H9 (cell line): ENCODE measurements around the gene ANKS3. TPM values are rescaled to one million over a fixed set of nuclear protein-coding genes. Genes with fewer than 3 reads are reported as not detected.

Experiments
- DNase-seq: peaks from one replicate; pipeline ENCODE4 v3.0.0-alpha.2; 2017
- H2AFZ ChIP-seq: one replicate; pipeline ENCODE4 v1.6.1; 2013; ENCODE audit warnings: mild to moderate bottlenecking, low read length, control low read depth, moderate library complexity
- H2AK5ac ChIP-seq: 2 replicates; pipeline ENCODE4 v1.6.1; 2013; ENCODE audit warnings: low read length, control low read depth, mixed read lengths; ENCODE audit not compliant: insufficient read length
- H2BK120ac ChIP-seq: one replicate; pipeline ENCODE4 v1.6.1; 2013; ENCODE audit warnings: low read depth, mild to moderate bottlenecking, low read length, control low read depth, inconsistent platforms; ENCODE audit not compliant: poor library complexity, severe bottlenecking
- H2BK12ac ChIP-seq: 2 replicates; pipeline ENCODE4 v1.6.1; 2013; ENCODE audit warnings: low read length, control low read depth, mixed read lengths, low read depth; ENCODE audit not compliant: insufficient read length
- H2BK15ac ChIP-seq: 2 replicates; pipeline ENCODE4 v1.6.1; 2013; ENCODE audit warnings: low read depth, low read length, control low read depth
- H2BK20ac ChIP-seq: one replicate; pipeline ENCODE4 v1.6.1; 2013; ENCODE audit warnings: low read depth, mild to moderate bottlenecking, low read length, control low read depth, inconsistent platforms; ENCODE audit not compliant: poor library complexity, severe bottlenecking
- H2BK5ac ChIP-seq: 2 replicates; pipeline ENCODE4 v1.6.1; 2013; ENCODE audit warnings: low read length, control low read depth, mixed read lengths; ENCODE audit not compliant: insufficient read length
- H3K14ac ChIP-seq: 2 replicates; pipeline ENCODE4 v1.6.1; 2013; ENCODE audit warnings: low read length, control low read depth; ENCODE audit not compliant: insufficient read depth
- H3K18ac ChIP-seq: 2 replicates; pipeline ENCODE4 v1.6.1; 2013; ENCODE audit warnings: low read depth, mild to moderate bottlenecking, mixed read lengths, low read length, control low read depth; ENCODE audit not compliant: insufficient read length
- H3K23ac ChIP-seq: 2 replicates; pipeline ENCODE4 v1.6.1; 2013; ENCODE audit warnings: low read length, control low read depth, mixed read lengths, low read depth; ENCODE audit not compliant: insufficient read length
- H3K23me2 ChIP-seq: 2 replicates; pipeline ENCODE4 v1.6.1; 2013; ENCODE audit warnings: low read depth, mild to moderate bottlenecking, mixed read lengths, low read length, control low read depth; ENCODE audit not compliant: insufficient read length, poor library complexity, severe bottlenecking
- H3K27ac ChIP-seq: 2 replicates; pipeline ENCODE4 v1.5.1; 2013; ENCODE audit warnings: low read length, control low read depth, mixed read lengths, low read depth; ENCODE audit not compliant: insufficient read length
- H3K27me3 ChIP-seq: 2 replicates; pipeline ENCODE4 v1.6.1; 2013; ENCODE audit warnings: low read length, control low read depth, inconsistent platforms; ENCODE audit not compliant: insufficient read depth
- H3K4ac ChIP-seq: 2 replicates; pipeline ENCODE4 v1.6.1; 2013; ENCODE audit warnings: low read depth, mild to moderate bottlenecking, control low read depth, inconsistent platforms, low read length, moderate library complexity
- H3K4me1 ChIP-seq: 2 replicates; pipeline ENCODE4 v1.6.1; 2013; ENCODE audit warnings: low read length, control low read depth, inconsistent platforms; ENCODE audit not compliant: insufficient read depth
- H3K4me2 ChIP-seq: 2 replicates; pipeline ENCODE4 v1.6.1; 2013; ENCODE audit warnings: low read length, control low read depth, mixed read lengths; ENCODE audit not compliant: insufficient read length, insufficient read depth
- H3K56ac ChIP-seq: 2 replicates; pipeline ENCODE4 v1.6.1; 2013; ENCODE audit warnings: low read depth, mild to moderate bottlenecking, mixed read lengths, low read length, control low read depth; ENCODE audit not compliant: insufficient read length
- H3K79me1 ChIP-seq: 2 replicates; pipeline ENCODE4 v1.6.1; 2013; ENCODE audit warnings: low read depth, mild to moderate bottlenecking, moderate library complexity, low read length, control low read depth, inconsistent platforms; ENCODE audit not compliant: insufficient read depth, poor library complexity, severe bottlenecking
- H3K79me2 ChIP-seq: 2 replicates; pipeline ENCODE4 v1.6.1; 2013; ENCODE audit warnings: low read length, control low read depth, inconsistent platforms; ENCODE audit not compliant: insufficient read depth
- H3K9ac ChIP-seq: 2 replicates; pipeline ENCODE4 v1.6.1; 2013; ENCODE audit warnings: low read length, control low read depth, mixed read lengths; ENCODE audit not compliant: insufficient read length; ENCODE audit errors: extremely low read depth
- H3K9me3 ChIP-seq: one replicate; pipeline ENCODE4 v1.6.1; 2013; ENCODE audit warnings: low read depth, low read length, inconsistent platforms; ENCODE audit not compliant: control insufficient read depth
- H3T11ph ChIP-seq: one replicate; pipeline ENCODE4 v1.6.1; 2013; ENCODE audit warnings: mild to moderate bottlenecking, low read length, control low read depth, inconsistent platforms
- H4K20me1 ChIP-seq: one replicate; pipeline ENCODE4 v1.6.1; 2013; ENCODE audit not compliant: control insufficient read depth, insufficient read length, insufficient read depth
- H4K5ac ChIP-seq: 2 replicates; pipeline ENCODE4 v1.6.1; 2013; ENCODE audit warnings: low read depth, mild to moderate bottlenecking, mixed read lengths, low read length, control low read depth; ENCODE audit not compliant: insufficient read length
- H4K8ac ChIP-seq: replicated peaks from 2 replicates; pipeline ENCODE4 v1.6.1; 2013; ENCODE audit warnings: low read length, control low read depth, mixed read lengths, low read depth; ENCODE audit not compliant: insufficient read length
- H4K91ac ChIP-seq: 2 replicates; pipeline ENCODE4 v1.6.1; 2013; ENCODE audit warnings: low read depth, mild to moderate bottlenecking, moderate library complexity, mixed read lengths, low read length, control low read depth; ENCODE audit not compliant: insufficient read length
- H3K27ac Mint-ChIP-seq, 3 experiments: 2 replicates in 2 of 3; 3 replicates in 1 of 3; pipeline ENCODE4 v1.8.0; 2020 to 2021; ENCODE audit warnings: mixed read lengths in 3 of 3, mild to moderate bottlenecking in 1 of 3, moderate library complexity in 1 of 3
- H3K27me3 Mint-ChIP-seq: 2 replicates; pipeline ENCODE4 v1.8.0; 2021; ENCODE audit warnings: low read depth, mild to moderate bottlenecking, moderate library complexity, mixed read lengths
- H3K36me3 Mint-ChIP-seq, 3 experiments: 2 replicates in 2 of 3; 3 replicates in 1 of 3; pipeline ENCODE4 v1.8.0; 2020 to 2021; ENCODE audit warnings: low read depth in 3 of 3, mixed read lengths in 3 of 3; ENCODE audit not compliant: insufficient read depth in 1 of 3
- H3K4me1 Mint-ChIP-seq, 2 experiments: 2 replicates each; pipeline ENCODE4 v1.8.0; 2020; ENCODE audit warnings: mixed read lengths in 2 of 2
- H3K4me3 Mint-ChIP-seq, 2 experiments: 2 replicates in 1 of 2; 3 replicates in 1 of 2; pipeline ENCODE4 v1.8.0; 2020 to 2021; ENCODE audit warnings: mild to moderate bottlenecking in 2 of 2, mixed read lengths in 2 of 2, moderate library complexity in 1 of 2
- H3K9me3 Mint-ChIP-seq, 2 experiments: 2 replicates in 1 of 2; 3 replicates in 1 of 2; pipeline ENCODE4 v1.8.0; 2020; ENCODE audit warnings: mild to moderate bottlenecking in 2 of 2, mixed read lengths in 2 of 2, moderate library complexity in 1 of 2
- CTCF ChIP-seq: fragments of 200-600 bp; sonication (generic); conservative IDR thresholded peaks from 3 replicates; pipeline ENCODE4 v1.8.0; 2021; ENCODE audit warnings: antibody characterized with exemption, mild to moderate bottlenecking
- WGBS: extraction: QIAGEN DNeasy Blood & Tissue Kit; methylation state at CpG from one replicate; pipeline ENCODE4 v1.1.7; 2013; ENCODE audit warnings: missing lambda C conversion rate, low lambda C conversion rate, mixed read lengths; ENCODE audit not compliant: insufficient read length; ENCODE audit errors: extremely low coverage; 5-methylcytosine and 5-hydroxymethylcytosine counted together
- total RNA-seq: library from RNA; stranded (reverse); gene quantifications from 2 replicates; pipeline ENCODE4 v1.2.1, GENCODE V29; 2021

ANKS3 gene
- total RNA-seq, 1 experiment from 2014 or later: 32.0 TPM

- no peak overlapping the region for H2BK20ac ChIP-seq
- H2AFZ ChIP-seq: no peak overlapping the region
- H3K23me2 ChIP-seq: no peaks in the 10 kb centered on the region
- no peaks in the 10 kb centered on the region for H3K9me3 Mint-ChIP-seq
- no peak overlapping the region for H3K4me2 ChIP-seq
- H2AK5ac ChIP-seq: no peak overlapping the region
- H3K79me2 ChIP-seq: no peaks in the 10 kb centered on the region
- H4K5ac ChIP-seq: no peak overlapping the region
- peaks cover 10 to 68% (median 56%) of the 10 kb centered on the region in 3 experiments; a peak in 6 of 7 replicates for H3K36me3 Mint-ChIP-seq
- no CpG with 5 or more reads among the region's 13 CpGs for WGBS
- TF ChIP-seq CTCF: no peak
- H4K8ac ChIP-seq: no peak overlapping the region
- H3K9ac ChIP-seq: no peak overlapping the region
- no peak overlapping the region for H4K91ac ChIP-seq
- H3K27ac Mint-ChIP-seq: no peak overlapping the region
- H3K56ac ChIP-seq: no peak overlapping the region
- no peak overlapping the region for H3K4ac ChIP-seq
- H3K27me3 Mint-ChIP-seq: no peaks in the 10 kb centered on the region
- H3K14ac ChIP-seq: no peak overlapping the region
- H2BK15ac ChIP-seq: no peak overlapping the region
- no peak overlapping the region for H2BK5ac ChIP-seq
- H3T11ph ChIP-seq: no peak overlapping the region
- H3K4me1 ChIP-seq: no peaks in the 10 kb centered on the region
- no peaks in the 10 kb centered on the region for H4K20me1 ChIP-seq
- no peak overlapping the region for H2BK120ac ChIP-seq
- DNase-seq: no peak
- H3K27me3 ChIP-seq: no peaks in the 10 kb centered on the region
- H3K27ac ChIP-seq: no peak overlapping the region
- no peak overlapping the region for H3K4me3 Mint-ChIP-seq
- no peaks in the 10 kb centered on the region for H3K9me3 ChIP-seq
- no peak overlapping the region for H3K23ac ChIP-seq
- H2BK12ac ChIP-seq: no peak overlapping the region
- H3K18ac ChIP-seq: no peak overlapping the region
- no peaks in the 10 kb centered on the region for H3K79me1 ChIP-seq
- H3K4me1 Mint-ChIP-seq: no peaks in the 10 kb centered on the region
Observed at GRCh38 chr16:4700380-4700996, 33.6 kb downstream of the ANKS3 start.
